ENCODE data around the gene DIDO1. TPM values are rescaled to one million over a fixed set of nuclear protein-coding genes. Genes with fewer than 3 reads are reported as not detected.

DIDO1 gene
- total RNA-seq, 2 experiments from 2014 or later, result 45.9 to 47.4 TPM

DNA sequence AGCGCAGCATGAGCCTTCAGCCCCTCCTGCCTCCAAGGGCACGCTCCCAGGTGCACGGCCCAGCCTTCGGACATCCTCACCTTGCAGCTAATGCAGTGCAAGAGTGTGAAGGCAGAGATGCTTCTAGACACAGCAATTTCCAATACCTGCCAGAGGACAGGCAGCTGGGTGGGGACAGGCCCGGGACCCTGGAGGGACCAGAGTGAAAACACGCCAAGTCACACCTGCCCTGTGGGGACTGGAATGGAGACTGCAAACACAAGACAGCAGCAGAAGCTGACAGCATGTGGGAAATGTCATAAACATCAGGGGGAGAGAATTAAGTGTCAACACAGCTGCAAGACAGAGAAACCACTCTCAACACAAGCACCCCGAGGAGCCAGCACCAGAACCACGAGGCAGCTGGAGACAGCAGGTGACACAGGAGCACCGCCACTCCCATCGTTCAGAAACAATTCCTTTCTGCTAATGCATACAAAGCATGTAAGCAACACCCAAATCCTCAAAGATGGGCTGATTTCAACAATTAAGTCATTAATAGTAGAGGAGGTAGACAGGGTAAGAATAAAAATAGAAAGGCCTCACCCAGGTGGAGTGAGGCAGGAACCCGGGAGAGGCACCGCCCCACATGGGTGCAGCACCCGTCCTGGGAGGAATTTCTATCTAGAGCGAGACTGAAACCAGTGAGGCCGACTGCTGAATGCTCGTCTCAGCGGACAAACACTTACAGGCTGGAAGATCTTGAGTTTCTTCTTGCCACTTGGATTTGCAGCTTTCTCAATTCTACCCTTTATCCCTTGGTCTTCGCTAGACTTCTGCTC lies 17.1 kb downstream of the DIDO1 start:
- Mint-ChIP-seq H3K27me3 (no peaks in the 10 kb centered on the region), H3K4me1 (ENCODE audit: low read depth) (peaks cover 28% of the 10 kb centered on the region), H3K27ac (peak overlapping the region; percentile 4), H3K4me3 (no peak overlapping the region), H3K36me3 (ENCODE audit: low read depth) (peaks cover 71% of the 10 kb centered on the region), H3K9me3 (no peaks in the 10 kb centered on the region)
- intact Hi-C loops (cut with micrococcal nuclease), result loop anchor here (10.0 kb wide), 1 partner anchor 46 kb away; the partner anchor contains the start of gene SLC17A9
- POLR2A ChIA-PET, result interaction anchor here (1.2 to 6.4 kb wide), 3 partner anchors 10 to 30 kb away, joined by 3 to 50 read pairs (median 5); no protein-coding TSS in a partner anchor
- ATAC-seq (no peak), DNase-seq (no peak)
- TF ChIP-seq, protein P1, sequence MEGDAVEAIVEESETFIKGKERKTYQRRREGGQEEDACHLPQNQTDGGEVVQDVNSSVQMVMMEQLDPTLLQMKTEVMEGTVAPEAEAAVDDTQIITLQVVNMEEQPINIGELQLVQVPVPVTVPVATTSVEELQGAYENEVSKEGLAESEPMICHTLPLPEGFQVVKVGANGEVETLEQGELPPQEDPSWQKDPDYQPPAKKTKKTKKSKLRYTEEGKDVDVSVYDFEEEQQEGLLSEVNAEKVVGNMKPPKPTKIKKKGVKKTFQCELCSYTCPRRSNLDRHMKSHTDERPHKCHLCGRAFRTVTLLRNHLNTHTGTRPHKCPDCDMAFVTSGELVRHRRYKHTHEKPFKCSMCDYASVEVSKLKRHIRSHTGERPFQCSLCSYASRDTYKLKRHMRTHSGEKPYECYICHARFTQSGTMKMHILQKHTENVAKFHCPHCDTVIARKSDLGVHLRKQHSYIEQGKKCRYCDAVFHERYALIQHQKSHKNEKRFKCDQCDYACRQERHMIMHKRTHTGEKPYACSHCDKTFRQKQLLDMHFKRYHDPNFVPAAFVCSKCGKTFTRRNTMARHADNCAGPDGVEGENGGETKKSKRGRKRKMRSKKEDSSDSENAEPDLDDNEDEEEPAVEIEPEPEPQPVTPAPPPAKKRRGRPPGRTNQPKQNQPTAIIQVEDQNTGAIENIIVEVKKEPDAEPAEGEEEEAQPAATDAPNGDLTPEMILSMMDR (IDR thresholded peaks at IDR 0.05), result no peak
- CTCF ChIA-PET, result interaction anchor here (1.1 to 3.5 kb wide), 4 partner anchors 10 to 19 kb away, joined by 3 to 104 read pairs (median 12); no protein-coding TSS in a partner anchor

DNA sequence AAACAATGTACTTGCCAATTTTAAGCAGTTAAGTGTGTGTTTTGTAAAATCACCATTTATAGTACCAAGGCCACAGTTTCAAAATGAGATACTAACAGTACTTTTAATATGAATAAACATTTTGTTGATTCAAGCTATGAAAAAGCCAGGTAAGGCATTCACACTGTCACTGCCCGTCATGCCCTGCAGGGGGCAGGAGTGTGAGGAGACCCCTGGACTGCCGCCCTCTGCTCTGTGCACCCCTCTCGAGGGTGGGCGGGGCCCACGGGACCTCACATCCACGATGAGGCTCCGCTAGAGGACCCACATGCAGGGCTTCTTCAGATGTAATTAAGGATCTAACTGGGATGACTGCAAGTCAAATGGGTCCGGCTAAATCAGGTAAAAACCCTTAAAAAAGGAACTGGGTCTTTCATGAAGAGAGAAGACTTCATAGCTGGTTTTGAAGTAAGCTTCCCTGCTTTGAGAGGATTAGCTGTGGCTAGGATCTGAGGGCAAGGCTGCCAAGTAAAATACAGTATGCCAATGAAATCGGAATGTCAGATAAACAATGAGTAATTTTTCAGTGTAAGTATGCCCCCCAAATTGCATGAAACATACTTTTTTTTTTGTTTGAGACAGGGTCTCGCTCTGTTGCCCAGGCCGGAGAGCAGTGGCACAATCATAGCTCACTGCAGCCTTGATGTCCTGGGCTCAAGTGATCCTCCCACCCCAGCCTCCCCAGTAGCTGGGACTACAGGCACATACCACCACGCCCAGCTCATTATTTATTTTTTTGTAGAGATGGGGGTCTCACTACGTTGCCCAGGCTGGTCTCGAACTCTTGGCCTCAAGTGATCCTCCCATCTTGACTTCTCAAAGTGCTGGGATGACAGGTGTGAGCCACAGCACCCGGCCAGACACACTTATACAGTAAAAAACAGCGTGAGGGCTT lies 18.7 kb downstream of the DIDO1 start:
- ChIA-PET POLR2A (interaction anchor here (0.7 to 6.4 kb wide), 4 partner anchors 12 to 54 kb away, joined by 3 to 50 read pairs (median 3); no protein-coding TSS in a partner anchor), CTCF (interaction anchor here (0.6 to 3.5 kb wide), 23 partner anchors 9 to 126 kb away, joined by 3 to 104 read pairs (median 5); partner anchors contain the start of gene GID8)
- Mint-ChIP-seq H3K27me3 (no peaks in the 10 kb centered on the region), H3K4me1 (ENCODE audit: low read depth) (peaks cover 28% of the 10 kb centered on the region), H3K36me3 (ENCODE audit: low read depth) (peaks cover 73% of the 10 kb centered on the region), H3K9me3 (no peaks in the 10 kb centered on the region), H3K27ac (peak overlapping the region; percentile 73), H3K4me3 (no peak overlapping the region)
- DNase-seq, result peak; percentile 68
- intact Hi-C loops (cut with micrococcal nuclease), result loop anchor here (10.0 kb wide), 1 partner anchor 47 kb away; the partner anchor contains the start of gene SLC17A9
- peak; percentile 89 for ATAC-seq
- TF ChIP-seq, protein P1 (IDR thresholded peaks at IDR 0.05), result peak; percentile 71

DNA sequence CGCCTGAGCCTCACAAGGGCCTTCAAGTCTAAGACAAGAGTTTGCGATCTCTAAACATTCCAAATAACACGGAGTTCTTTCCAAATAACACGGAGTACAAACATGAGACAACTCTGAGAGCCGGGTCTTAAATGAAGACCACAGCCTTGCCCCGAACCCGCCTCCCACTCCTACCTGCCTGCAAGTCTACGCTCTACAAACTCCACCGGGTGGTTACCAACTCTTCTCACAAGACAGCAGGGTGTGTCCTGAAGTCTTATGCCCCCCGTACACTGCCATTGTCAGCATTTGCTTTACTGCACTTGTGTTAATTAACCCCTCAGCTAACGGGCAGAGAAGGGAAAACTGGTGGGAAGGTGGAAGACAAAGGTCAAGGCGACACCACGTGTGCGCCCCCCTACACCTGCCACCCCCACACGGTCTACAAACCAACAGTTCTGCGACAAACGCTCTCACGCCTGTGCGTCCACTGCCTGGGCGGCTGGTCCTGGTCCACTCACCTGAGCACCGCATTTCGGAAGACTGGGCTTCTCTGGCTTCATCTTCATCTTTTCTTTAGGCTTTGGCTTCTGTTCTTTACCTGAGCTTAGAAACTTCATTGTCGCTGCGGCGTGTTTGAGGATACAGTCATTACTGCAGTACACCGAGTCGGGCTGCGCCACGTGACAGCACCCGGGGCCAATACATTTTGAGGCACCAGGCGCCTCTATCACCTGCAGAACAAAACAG lies 19.5 kb downstream of the DIDO1 start:
- H3K4me1 Mint-ChIP-seq (ENCODE audit: low read depth), result peaks cover 28% of the 10 kb centered on the region
- TF ChIP-seq, protein P1 (IDR thresholded peaks at IDR 0.05), result no peak
- no peak for ATAC-seq
- intact Hi-C loops (cut with micrococcal nuclease), result loop anchor here (10.0 kb wide), 1 partner anchor 48 kb away; the partner anchor contains the start of gene SLC17A9
- DNase-seq, result no peak
- no peaks in the 10 kb centered on the region for H3K27me3 Mint-ChIP-seq
- POLR2A ChIA-PET, result interaction anchor here (0.7 to 6.4 kb wide), 2 partner anchors 12 to 53 kb away, joined by 3 to 50 read pairs; no protein-coding TSS in a partner anchor
- H3K27ac Mint-ChIP-seq, result peak overlapping the region; percentile 37
- CTCF ChIA-PET, result interaction anchor here (0.7 to 3.5 kb wide), 17 partner anchors 9 to 126 kb away, joined by 3 to 104 read pairs (median 13); partner anchors contain the start of gene GID8
- no peaks in the 10 kb centered on the region for H3K9me3 Mint-ChIP-seq
- peaks cover 73% of the 10 kb centered on the region for H3K36me3 Mint-ChIP-seq (ENCODE audit: low read depth)
- H3K4me3 Mint-ChIP-seq, result no peak overlapping the region

DNA sequence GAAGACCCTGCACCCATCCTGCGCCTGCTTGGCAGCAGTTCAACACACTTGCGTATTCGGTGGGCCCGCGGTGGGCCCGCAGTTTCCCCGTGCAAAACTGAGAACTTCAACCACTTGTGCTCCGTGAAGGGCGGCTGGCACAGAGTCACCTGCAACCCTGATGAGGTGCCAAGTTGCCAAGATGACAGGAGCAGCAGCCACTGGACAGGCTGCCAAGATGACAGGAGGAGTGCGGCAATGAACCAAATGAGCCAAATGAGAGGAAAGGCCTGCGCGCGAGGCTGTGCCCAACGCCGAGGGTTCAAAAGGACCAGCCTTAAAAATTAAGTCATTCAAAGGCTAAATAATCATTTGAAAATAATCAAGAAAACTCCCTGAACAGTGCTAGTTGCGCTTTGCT lies 20.1 kb downstream of the DIDO1 start:
- Mint-ChIP-seq H3K4me1 (ENCODE audit: low read depth) (peaks cover 28% of the 10 kb centered on the region), H3K4me3 (no peak overlapping the region), H3K36me3 (ENCODE audit: low read depth) (peaks cover 71% of the 10 kb centered on the region), H3K27me3 (no peaks in the 10 kb centered on the region), H3K27ac (no peak overlapping the region), H3K9me3 (no peaks in the 10 kb centered on the region)
- TF ChIP-seq, protein P1 (IDR thresholded peaks at IDR 0.05), result no peak
- intact Hi-C loops (cut with micrococcal nuclease), result loop anchor here (10.0 kb wide), 1 partner anchor 49 kb away; the partner anchor contains the start of gene SLC17A9
- ChIA-PET CTCF (interaction anchor here (1.2 to 3.5 kb wide), 3 partner anchors 13 to 103 kb away, joined by 3 to 104 read pairs (median 3); no protein-coding TSS in a partner anchor), POLR2A (interaction anchor here (6.4 kb wide), 1 partner anchor 13 kb away, joined by 50 read pairs; no protein-coding TSS in a partner anchor)
- no peak for DNase-seq
- no peak for ATAC-seq
